HG03139 (cell line): Measurements from ENCODE around the gene RPH3AL.

Experiments used
- ATAC-seq: cut with Tn5 transposase; IDR thresholded peaks from one replicate; pipeline ENCODE4 v1.9.1; 2021; ENCODE audit not compliant: unreplicated experiment

Gene RPH3AL

GRCh38 chr17:266219-266618 is 86.4 kb downstream of the RPH3AL start:
- no peak for ATAC-seq

- ATAC-seq: no peak
Observed at GRCh38 chr17:265718-266117, 86.9 kb downstream of the RPH3AL start.

GRCh38 chr17:263773-264172 is 88.8 kb downstream of the RPH3AL start:
- ATAC-seq: no peak

GRCh38 chr17:263271-263670 is 89.3 kb downstream of the RPH3AL start:
- ATAC-seq: no peak

- no peak for ATAC-seq
Observed at GRCh38 chr17:261635-262034, 91.0 kb downstream of the RPH3AL start.

GRCh38 chr17:260944-261343 is 91.7 kb downstream of the RPH3AL start:
- ATAC-seq: no peak

GRCh38 chr17:260031-260791 is 92.4 kb downstream of the RPH3AL start:
- ATAC-seq: no peak

- no peak for ATAC-seq
Observed at GRCh38 chr17:259341-259976, 93.1 kb downstream of the RPH3AL start.

GRCh38 chr17:258906-259305 is 93.7 kb downstream of the RPH3AL start:
- no peak for ATAC-seq

GRCh38 chr17:258045-258734 is 94.4 kb downstream of the RPH3AL start:
- ATAC-seq: no peak

- ATAC-seq: no peak
Observed at GRCh38 chr17:253091-253846, 99.3 kb downstream of the RPH3AL start.

GRCh38 chr17:252456-252855 is 100.2 kb downstream of the RPH3AL start:
- ATAC-seq: no peak

GRCh38 chr17:251531-251930 is 101.1 kb downstream of the RPH3AL start:
- no peak for ATAC-seq

- no peak for ATAC-seq
Observed at GRCh38 chr17:250487-251300, 101.9 kb downstream of the RPH3AL start.

GRCh38 chr17:249236-249993 is 103.2 kb downstream of the RPH3AL start:
- ATAC-seq: no peak

- no peak for ATAC-seq
Observed at GRCh38 chr17:248337-249235, 104.0 kb downstream of the RPH3AL start.

- ATAC-seq: no peak
Observed at GRCh38 chr17:247767-248166, 104.8 kb downstream of the RPH3AL start.

- ATAC-seq: no peak
Observed at GRCh38 chr17:246851-247421, 105.7 kb downstream of the RPH3AL start.
